HG02852 (cell line): ENCODE results near the gene PIP5KL1.

ENCODE experiments used
- ATAC-seq: cut with Tn5 transposase; IDR thresholded peaks from one replicate; pipeline ENCODE4 v1.9.1; 2021; ENCODE audit warnings: mild to moderate bottlenecking, moderate library complexity; ENCODE audit not compliant: unreplicated experiment

Gene PIP5KL1

DNA sequence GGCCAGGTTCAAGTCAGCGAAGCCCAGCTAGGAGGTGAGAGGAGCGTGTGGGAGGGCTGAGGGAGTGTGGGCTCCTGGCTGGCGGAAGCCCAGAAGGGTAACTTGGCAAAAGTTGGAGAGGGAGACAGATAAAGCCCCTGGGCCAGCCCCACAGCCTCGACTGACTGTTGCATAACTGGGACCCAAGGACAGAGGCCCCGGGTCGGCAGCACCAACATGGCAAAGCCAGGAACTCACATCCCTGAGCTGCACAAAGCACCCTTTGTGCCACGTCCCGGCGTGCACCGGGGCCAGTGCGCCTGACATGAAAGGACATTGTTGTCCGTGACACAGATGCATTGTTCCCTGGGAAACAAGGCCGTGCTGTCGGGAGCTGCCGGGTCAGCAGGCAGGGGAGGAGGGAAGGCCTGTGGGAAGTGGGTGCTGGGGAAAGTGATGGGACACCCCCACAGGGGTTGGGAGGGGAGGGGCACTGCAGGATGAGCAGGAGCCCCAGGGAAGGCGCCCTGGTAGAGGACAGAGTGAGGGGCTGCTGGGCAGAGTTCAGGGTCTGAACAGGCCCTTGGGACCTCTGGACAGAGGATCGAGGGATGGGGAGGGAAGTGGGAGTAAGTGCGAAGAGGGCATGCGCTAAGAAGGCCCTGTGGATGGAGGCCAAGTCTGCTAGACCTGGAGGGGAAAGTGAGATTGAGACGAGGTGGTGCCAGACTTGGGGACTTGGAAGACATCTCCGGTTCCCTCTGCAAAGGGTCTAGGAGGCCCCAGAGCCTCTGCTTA, 20.1 kb upstream of the PIP5KL1 start:
- no peak for ATAC-seq

GRCh38 chr9:127949827-127950512, 19.4 kb upstream of the PIP5KL1 start:
- no peak for ATAC-seq

GRCh38 chr9:127947841-127948710, 17.5 kb upstream of the PIP5KL1 start:
- no peak for ATAC-seq

- ATAC-seq = no peak
Observed at GRCh38 chr9:127946728-127947127, 16.2 kb upstream of the PIP5KL1 start.

- no peak for ATAC-seq
Observed at GRCh38 chr9:127945942-127946341, 15.4 kb upstream of the PIP5KL1 start.

DNA sequence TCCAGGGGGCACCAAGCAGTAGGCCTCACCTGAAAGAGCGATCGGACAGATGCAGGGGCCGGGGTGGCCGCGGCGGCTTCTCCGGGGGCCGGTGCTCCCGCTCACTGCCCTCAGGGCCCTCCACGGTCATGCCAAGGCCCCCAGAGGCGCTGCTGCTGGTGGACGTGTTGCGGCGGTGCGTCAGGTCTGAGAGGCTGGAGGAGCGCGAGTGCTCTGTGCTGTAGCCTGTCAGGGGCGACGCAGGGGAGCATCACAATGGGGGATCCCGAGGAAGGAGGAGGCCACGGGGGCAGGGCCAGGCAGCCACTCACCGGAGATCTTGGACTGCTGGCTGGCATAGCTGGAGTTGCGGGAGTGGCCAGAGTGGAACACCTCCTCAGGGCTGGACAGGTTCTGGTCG, 14.8 kb upstream of the PIP5KL1 start:
- no peak for ATAC-seq

- ATAC-seq = no peak
Observed at GRCh38 chr9:127944586-127945218, 14.1 kb upstream of the PIP5KL1 start.

GRCh38 chr9:127943731-127944144, 13.2 kb upstream of the PIP5KL1 start:
- peak; percentile 73 for ATAC-seq

GRCh38 chr9:127943011-127943662, 12.6 kb upstream of the PIP5KL1 start:
- ATAC-seq = peak; percentile 17

DNA sequence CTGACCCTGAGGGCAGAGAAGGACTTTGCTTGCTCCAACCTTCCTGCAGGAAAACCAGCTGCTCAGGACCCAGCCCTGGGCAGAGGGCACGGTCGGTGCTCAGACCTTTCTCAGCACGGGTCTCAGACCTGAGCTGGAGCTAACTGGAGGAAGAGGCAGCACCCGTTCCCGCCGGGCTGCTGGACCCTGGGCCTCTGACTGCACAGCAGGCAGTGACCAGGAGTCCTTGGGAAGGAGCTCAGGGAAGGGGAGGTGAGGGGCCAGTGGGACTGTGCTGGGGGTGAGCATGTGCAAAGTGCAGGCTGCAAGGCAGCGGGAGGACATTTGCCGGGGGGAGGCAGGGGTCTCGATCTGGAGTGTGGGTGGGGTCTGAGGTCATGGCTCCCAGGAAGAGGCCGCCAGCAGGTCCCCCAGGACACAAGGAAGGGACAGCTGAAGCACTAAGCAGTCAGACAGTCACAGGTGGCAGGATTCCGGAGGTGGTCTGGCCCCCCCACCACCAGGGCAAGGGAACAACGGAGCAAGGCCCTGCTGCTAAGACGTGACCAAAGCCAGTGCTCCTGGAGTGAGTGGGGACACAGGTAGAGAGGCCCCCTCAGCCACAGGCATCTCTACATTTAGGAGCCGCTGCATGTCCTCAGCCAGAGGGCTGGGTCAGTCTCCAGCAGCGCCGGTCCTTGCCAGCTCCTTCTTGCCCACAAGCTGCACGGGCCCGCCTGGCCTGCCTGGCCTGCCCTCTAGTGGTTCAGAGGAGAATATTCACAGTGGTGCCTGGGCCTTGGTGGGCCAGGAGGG, 11.8 kb upstream of the PIP5KL1 start:
- no peak for ATAC-seq

DNA sequence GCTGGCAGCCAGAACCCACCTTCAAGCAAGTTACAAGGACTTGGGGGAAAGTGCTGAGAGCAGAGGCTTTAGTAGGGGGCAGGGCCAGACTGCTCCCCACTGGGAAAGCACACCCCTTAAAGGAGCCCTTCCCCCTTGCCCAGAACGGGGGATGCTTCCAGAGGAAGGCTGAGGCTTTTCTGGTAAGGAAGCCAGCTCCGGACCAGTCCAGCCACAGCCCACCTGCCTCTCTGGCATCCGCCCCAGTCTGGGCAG, 11.3 kb upstream of the PIP5KL1 start:
- no peak for ATAC-seq

- ATAC-seq = no peak
Observed at GRCh38 chr9:127941062-127941960, 10.7 kb upstream of the PIP5KL1 start.

DNA sequence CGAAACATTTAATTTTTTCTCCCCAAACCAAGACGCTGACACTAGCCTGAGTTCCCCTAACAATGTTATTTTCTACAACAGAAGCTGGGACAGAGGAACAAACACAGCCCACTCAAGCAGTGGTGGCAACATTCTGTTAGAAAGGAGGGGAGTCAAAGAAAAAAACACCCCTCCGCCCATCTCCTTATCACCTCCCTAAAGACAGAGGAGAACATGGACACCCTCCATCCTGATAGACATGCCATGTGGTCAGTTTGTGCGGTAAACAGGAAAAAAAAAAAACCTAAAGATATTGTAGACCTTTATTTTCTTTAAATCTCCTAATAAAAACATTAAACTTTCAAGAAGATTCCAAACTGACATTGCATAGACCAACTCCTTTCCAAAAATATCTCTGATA, 10.0 kb upstream of the PIP5KL1 start:
- ATAC-seq = no peak

DNA sequence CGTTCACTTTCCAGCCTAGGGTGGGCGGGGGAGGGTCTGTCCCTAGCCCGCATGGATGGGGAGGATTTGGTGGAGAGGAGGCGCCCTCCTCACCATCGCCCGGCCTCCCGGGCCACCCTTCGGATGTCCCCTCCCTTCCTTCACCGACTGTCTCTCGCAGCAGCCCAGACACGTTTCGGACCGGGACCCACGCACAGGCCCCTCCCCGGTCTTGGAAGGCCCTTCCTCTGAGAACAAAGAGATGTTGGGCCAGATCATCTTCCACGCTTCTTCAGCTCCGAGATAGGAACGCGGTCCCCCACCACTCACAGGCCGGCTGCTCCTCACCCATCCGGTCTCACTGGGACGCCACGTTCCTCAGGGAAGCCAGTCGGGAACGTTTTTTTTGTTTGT, 7.7 kb upstream of the PIP5KL1 start:
- ATAC-seq = no peak

DNA sequence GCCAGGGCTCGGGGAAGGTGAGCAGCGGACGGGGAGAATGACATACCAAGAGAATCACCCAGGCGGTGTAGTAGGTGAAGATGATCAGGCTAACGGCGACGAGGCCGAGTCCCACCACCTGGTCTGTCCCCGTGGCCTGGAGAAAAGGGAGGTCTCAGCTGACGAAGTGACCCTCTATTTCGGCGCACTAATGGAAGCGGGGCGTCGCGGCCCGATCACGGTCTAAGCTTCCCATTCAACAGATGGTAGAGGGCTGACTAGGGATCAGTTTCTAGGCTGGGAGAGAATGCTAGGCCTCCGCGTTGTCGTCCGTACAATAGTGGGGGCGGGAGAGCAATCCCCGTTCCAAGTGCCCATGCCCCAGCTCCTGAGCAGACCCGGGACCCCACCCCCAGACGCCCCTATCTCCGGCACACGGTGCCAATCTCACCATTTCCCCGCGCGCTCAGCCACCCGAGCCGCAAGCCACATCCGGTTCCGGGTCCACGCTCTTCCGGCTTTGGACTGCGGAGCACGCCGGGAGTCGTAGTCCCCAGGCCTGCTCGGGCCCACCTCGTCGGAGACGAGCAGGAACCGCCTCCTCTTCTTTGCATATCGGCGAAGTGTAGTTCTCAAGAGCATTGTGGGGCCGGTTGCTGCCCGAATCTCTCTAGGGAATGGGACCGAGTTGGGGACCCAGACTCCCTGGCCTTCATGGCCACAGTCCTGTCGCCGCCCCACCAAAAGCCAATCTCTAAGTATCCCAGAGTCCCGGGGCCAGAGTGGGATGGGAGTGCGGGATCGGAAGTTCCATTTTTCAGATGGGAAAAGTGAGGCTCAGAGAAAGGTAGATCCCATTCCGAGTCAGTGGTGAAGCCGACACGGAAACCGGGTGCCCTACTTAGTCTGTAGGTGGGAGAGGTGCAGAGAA, 7.1 kb upstream of the PIP5KL1 start, which contains the start of gene DPM2:
DPM2 (minus strand) TSS at position 467 of the 910 bp plus-strand sequence; CDS start at position 433, 34 bp downstream.
- peak; percentile 85 for ATAC-seq

DNA sequence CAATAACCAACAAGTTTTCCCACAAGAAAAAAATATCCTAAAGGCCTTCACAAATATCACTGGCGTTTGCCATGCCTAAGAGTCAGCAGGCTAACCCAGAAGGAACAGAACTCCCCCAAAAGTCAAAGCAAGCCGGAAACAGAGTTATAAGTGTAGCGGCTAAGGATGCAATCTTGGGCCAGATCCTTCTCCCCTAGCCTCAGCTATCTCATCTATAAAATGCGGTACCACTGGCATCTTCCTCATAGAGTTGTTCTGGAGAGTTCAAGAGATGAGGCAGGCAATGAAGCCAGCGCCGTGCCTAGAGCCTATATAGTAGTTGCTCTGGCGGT, 6.4 kb upstream of the PIP5KL1 start:
- peak; percentile 4 for ATAC-seq

DNA sequence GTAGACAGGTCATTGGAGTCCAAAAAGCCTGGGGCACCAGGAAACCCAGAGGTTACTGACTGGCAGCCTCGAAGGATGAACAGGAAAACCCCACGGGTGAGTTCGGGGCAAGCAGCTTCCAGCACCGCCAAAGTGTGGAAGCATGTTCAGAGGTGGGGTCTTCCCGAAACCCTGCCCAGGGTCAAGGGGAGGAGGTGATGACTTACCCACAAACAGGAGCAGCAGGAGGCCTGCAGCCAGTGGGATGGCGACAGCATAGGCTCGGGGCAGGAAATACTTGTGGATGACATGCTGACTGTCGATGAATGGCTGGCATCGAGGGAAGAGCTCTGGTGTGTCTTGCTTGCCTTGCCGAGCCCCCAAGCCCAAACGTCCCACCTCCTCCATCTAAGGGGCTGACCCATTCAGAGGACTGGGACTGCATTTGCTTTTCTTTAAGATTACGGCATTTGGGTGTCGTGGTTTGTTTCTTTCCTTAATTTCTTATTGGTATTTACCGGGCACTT, 5.8 kb upstream of the PIP5KL1 start:
- no peak for ATAC-seq

GRCh38 chr9:127935765-127936221, 5.2 kb upstream of the PIP5KL1 start:
- ATAC-seq = no peak
